H1 (cell line): ENCODE data around the gene NMNAT3. TPM values are rescaled to one million over a fixed set of nuclear protein-coding genes. Genes with fewer than 3 reads are reported as not detected.
A peak's percentile ranks its signal among the peaks of the same experiment; 100 is the strongest.

Experiments
- CTCF ChIA-PET: fragments of 300-600 bp; sonication (Branson Sonifier 250); formaldehyde crosslinking; loops from one replicate; lab custom pipeline; 2021; ENCODE audit not compliant: partially characterized antibody; lab: Charles Lee
- POLR2A ChIA-PET: fragments of 300-600 bp; sonication (Branson Sonifier 250); formaldehyde crosslinking; loops from one replicate; lab custom pipeline; 2021; ENCODE audit warnings: inconsistent platforms; ENCODE audit not compliant: partially characterized antibody; lab: Charles Lee
- DNase-seq, 2 experiments: peaks; one replicate each; pipeline versions ENCODE4 v3.0.0 to v3.0.0-alpha.2; 2010 to 2022; ENCODE audit warnings: low spot score in 2 of 2, low read depth in 1 of 2, mixed read lengths in 1 of 2
- FAIRE-seq: peaks from 2 replicates; lab custom pipeline; 2011; peaks lifted over from hg19 to GRCh38; lab: Jason Lieb, UNC
- H2AFZ ChIP-seq: 2 replicates; pipeline ENCODE4 v1.8.1; 2012; ENCODE audit warnings: low read length, inconsistent platforms
- H2AK5ac ChIP-seq: 2 replicates; pipeline ENCODE4 v1.6.1; 2013; ENCODE audit warnings: low read depth, low read length
- H2BK120ac ChIP-seq: replicated peaks from 2 replicates; pipeline ENCODE3; 2013; ENCODE audit warnings: low read depth, low read length, inconsistent platforms
- H2BK12ac ChIP-seq: 2 replicates; pipeline ENCODE4 v1.6.1; 2013; ENCODE audit warnings: low read depth, low read length
- H2BK15ac ChIP-seq: 2 replicates; pipeline ENCODE4 v1.6.1; 2013; ENCODE audit warnings: low read length
- H2BK20ac ChIP-seq: 2 replicates; pipeline ENCODE4 v1.6.1; 2013; ENCODE audit warnings: low read length
- H2BK5ac ChIP-seq: 2 replicates; pipeline ENCODE4 v1.6.1; 2013; ENCODE audit warnings: low read depth, low read length
- H3K14ac ChIP-seq: 2 replicates; pipeline ENCODE4 v1.6.1; 2013; ENCODE audit warnings: inconsistent platforms; ENCODE audit not compliant: insufficient read length
- H3K18ac ChIP-seq: 2 replicates; pipeline ENCODE4 v1.6.1; 2013; ENCODE audit warnings: low read length; ENCODE audit errors: extremely low read depth
- H3K23ac ChIP-seq: 2 replicates; pipeline ENCODE4 v1.6.1; 2013; ENCODE audit warnings: inconsistent platforms; ENCODE audit not compliant: insufficient read length
- H3K23me2 ChIP-seq: 2 replicates; pipeline ENCODE4 v1.6.1; 2013; ENCODE audit warnings: low read depth, low read length
- H3K27ac ChIP-seq: 2 replicates; pipeline ENCODE4 v1.6.1; 2011; ENCODE audit warnings: low read depth, low read length, inconsistent platforms
- H3K27me3 ChIP-seq, 4 experiments: replicated peaks in 1 of 4; 1 replicate in 1 of 4; 2 replicates in 3 of 4; pipeline versions ENCODE4 v1.6.1 to v1.8.1; 2011 to 2013; ENCODE audit warnings: low read length in 3 of 4, mild to moderate bottlenecking in 3 of 4, inconsistent platforms in 2 of 4, mixed read lengths in 2 of 4, moderate library complexity in 1 of 4; ENCODE audit not compliant: control insufficient read depth in 3 of 4, insufficient read depth in 3 of 4; ENCODE audit errors: extremely low read depth in 1 of 4
- H3K36me3 ChIP-seq, 4 experiments: 2 replicates each; pipeline versions ENCODE4 v1.6.1 to v1.8.1; 2011 to 2013; ENCODE audit warnings: mild to moderate bottlenecking in 4 of 4, low read length in 3 of 4, moderate library complexity in 2 of 4, control low read depth in 1 of 4, inconsistent platforms in 1 of 4; ENCODE audit not compliant: insufficient read depth in 4 of 4, control insufficient read depth in 2 of 4
- H3K4ac ChIP-seq: replicated peaks from 2 replicates; pipeline ENCODE3; 2013; ENCODE audit warnings: low read length, low read depth, mixed read lengths, inconsistent platforms; ENCODE audit not compliant: insufficient read length
- H3K4me1 ChIP-seq, 4 experiments: replicated peaks in 1 of 4; 1 replicate in 1 of 4; 2 replicates in 3 of 4; pipeline versions ENCODE4 v1.6.1 to v1.8.1; 2011 to 2013; ENCODE audit warnings: low read length in 3 of 4, inconsistent platforms in 2 of 4, mixed read lengths in 1 of 4; ENCODE audit not compliant: insufficient read depth in 4 of 4, control insufficient read depth in 3 of 4
- H3K4me2 ChIP-seq, 2 experiments: 2 replicates each; pipeline versions ENCODE4 v1.6.1 to v1.8.1; 2011 to 2013; ENCODE audit warnings: low read depth in 2 of 2, low read length in 2 of 2, control low read depth in 1 of 2, inconsistent platforms in 1 of 2, mild to moderate bottlenecking in 1 of 2; ENCODE audit not compliant: insufficient read depth in 1 of 2
- H3K4me3 ChIP-seq, 4 experiments: fragments of 200-600, 300-600 bp in 1 of 4; sonication (generic), shearing (Covaris generic), sonication (Bioruptor Twin) in 1 of 4; 2 replicates each; pipeline versions ENCODE4 v1.5.1 to v1.8.1; 2011 to 2016; ENCODE audit warnings: low read length in 4 of 4, low read depth in 3 of 4, control low read depth in 2 of 4, inconsistent platforms in 2 of 4, mild to moderate bottlenecking in 2 of 4, mixed read lengths in 1 of 4, moderate library complexity in 1 of 4; ENCODE audit not compliant: insufficient read depth in 2 of 4; ENCODE audit errors: extremely low read depth in 1 of 4
- H3K56ac ChIP-seq: replicated peaks from 2 replicates; pipeline ENCODE3; 2013; ENCODE audit warnings: low read depth, mild to moderate bottlenecking, mixed read lengths, low read length, inconsistent platforms; ENCODE audit not compliant: insufficient read length
- H3K79me1 ChIP-seq: 2 replicates; pipeline ENCODE4 v1.6.1; 2013; ENCODE audit warnings: low read depth, low read length, control low read depth
- H3K79me2 ChIP-seq, 2 experiments: 2 replicates each; pipeline versions ENCODE4 v1.6.1 to v1.8.1; 2012 to 2013; ENCODE audit warnings: low read length in 2 of 2, mild to moderate bottlenecking in 2 of 2, inconsistent platforms in 1 of 2; ENCODE audit not compliant: insufficient read depth in 2 of 2, control insufficient read depth in 1 of 2
- H3K9ac ChIP-seq, 4 experiments: replicated peaks in 1 of 4; 1 replicate in 1 of 4; 2 replicates in 3 of 4; pipeline versions ENCODE4 v1.6.1 to v1.8.1; 2011 to 2013; ENCODE audit warnings: low read depth in 3 of 4, low read length in 3 of 4, control low read depth in 2 of 4, mild to moderate bottlenecking in 2 of 4, moderate library complexity in 2 of 4, inconsistent platforms in 1 of 4; ENCODE audit errors: extremely low read depth in 1 of 4
- H3K9me3 ChIP-seq, 2 experiments: 2 replicates each; pipeline versions ENCODE4 v1.6.1 to v1.8.1; 2012 to 2013; ENCODE audit warnings: mild to moderate bottlenecking in 2 of 2, moderate library complexity in 2 of 2, control low read depth in 1 of 2, inconsistent platforms in 1 of 2, low read depth in 1 of 2, low read length in 1 of 2, mixed read lengths in 1 of 2; ENCODE audit not compliant: insufficient read depth in 2 of 2
- H4K20me1 ChIP-seq, 2 experiments: replicated peaks in 1 of 2; 2 replicates each; pipeline versions ENCODE3 to v1.8.1; 2011 to 2013; ENCODE audit warnings: inconsistent platforms in 2 of 2, low read length in 2 of 2, mild to moderate bottlenecking in 1 of 2; ENCODE audit not compliant: insufficient read depth in 2 of 2, control insufficient read depth in 1 of 2
- H4K5ac ChIP-seq: 2 replicates; pipeline ENCODE4 v1.6.1; 2013; ENCODE audit warnings: low read length, low read depth, mixed read lengths, inconsistent platforms; ENCODE audit not compliant: insufficient read length
- H4K8ac ChIP-seq: 2 replicates; pipeline ENCODE4 v1.8.0; 2013; ENCODE audit warnings: mild to moderate bottlenecking, moderate library complexity, low read length, inconsistent platforms; ENCODE audit not compliant: insufficient read depth; ENCODE audit errors: extremely low read depth
- H4K91ac ChIP-seq: replicated peaks from 2 replicates; pipeline ENCODE3; 2013; ENCODE audit warnings: low read length, mixed read lengths, inconsistent platforms; ENCODE audit not compliant: insufficient read length
- SIX5 ChIP-seq: IDR thresholded peaks from 2 replicates; pipeline ENCODE4 v1.6.1; 2011; ENCODE audit warnings: mild to moderate bottlenecking, low read depth, low read length
- WGBS, 2 experiments: shearing (Covaris generic) in 1 of 2; methylation state at CpG; one replicate each; pipeline versions ENCODE4 v1.1.6 to v1.1.7; 2013 to 2015; ENCODE audit warnings: low lambda C conversion rate in 2 of 2, mixed read lengths in 2 of 2, inconsistent platforms in 1 of 2, low coverage in 1 of 2, missing lambda C conversion rate in 1 of 2; ENCODE audit not compliant: insufficient replicate concordance in 2 of 2, insufficient coverage in 1 of 2, insufficient read length in 1 of 2; ENCODE audit errors: extremely low coverage in 1 of 2, missing lambda C conversion rate in 1 of 2; 5-methylcytosine and 5-hydroxymethylcytosine counted together
- polyA plus RNA-seq, 7 experiments: library from polyadenylated mRNA; depleted of rRNA in 3 of 7; stranded (reverse) in 5 of 7; unstranded in 2 of 7; fragments of >200 nt in 5 of 7; fragments of 200-250 nt in 2 of 7; gene quantifications; 1 replicate in 5 of 7; 2 replicates in 1 of 7; 4 replicates in 1 of 7; pipeline versions ENCODE4 v1.2.1 to v1.2.3, GENCODE V29; 2011 to 2013; ENCODE audit warnings: missing spikeins in 2 of 7, mixed read lengths in 2 of 7
- total RNA-seq: library from RNA; stranded (reverse); fragmentation: NEBNext Ultra II Directional; extraction: Animal tissue kit (Norgen Biotek cat#: 25700); gene quantifications from 2 replicates; pipeline ENCODE4 v1.2.1, GENCODE V29; 2021

NMNAT3 gene
- total and polyA plus RNA-seq, 2 of the 8 experiments (the other 6 are each of a cell fraction or from before 2014, with no cell fraction given): 4.2 to 4.3 TPM

DNA sequence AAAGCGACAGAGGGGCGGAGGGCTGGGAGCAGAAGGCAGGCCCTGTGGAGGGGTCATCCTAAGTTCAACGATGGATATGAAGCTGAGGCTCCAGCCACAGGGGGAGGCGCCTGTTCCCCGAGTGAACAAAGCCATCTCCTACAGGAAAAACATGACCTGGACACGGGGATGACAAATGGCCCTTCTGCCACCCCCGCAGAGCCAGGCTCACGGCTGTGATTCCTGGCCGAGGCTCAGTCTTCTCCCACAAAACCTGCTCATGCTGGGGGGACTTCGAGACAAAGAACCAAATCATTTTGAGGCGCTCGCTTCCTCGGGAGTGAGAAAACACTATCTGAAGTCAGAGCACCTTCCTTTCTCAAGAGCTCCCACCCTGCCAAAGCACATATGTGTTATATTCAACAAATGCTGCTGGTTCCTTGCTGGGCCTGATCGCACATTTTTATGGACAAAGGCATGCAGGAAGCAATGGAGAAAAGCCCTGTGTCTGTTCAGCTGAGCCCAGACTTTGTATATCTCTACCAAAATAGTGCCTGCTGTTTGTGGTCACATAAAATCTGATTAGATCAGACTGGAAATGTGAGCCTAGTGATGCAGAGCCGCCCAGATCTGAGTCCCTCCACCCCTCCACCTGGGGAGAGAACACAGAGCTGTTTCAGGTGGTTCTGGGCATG lies 143.9 kb downstream of the NMNAT3 start:
- Histone ChIP-seq H2BK20ac (no peak overlapping the region; the same call in 1 of the 2 replicates), H4K20me1 (no peaks in the 10 kb centered on the region), H3K9ac (no peak overlapping the region; a peak in 1 of 7 replicates), H3K27ac (no peak overlapping the region), H3K56ac (no peak overlapping the region), H2AFZ (no peak overlapping the region), H4K5ac (no peak overlapping the region), H2BK12ac (no peak overlapping the region), H3K14ac (no peak overlapping the region), H2BK120ac (no peak overlapping the region), H3K4me2 (no peak overlapping the region), H3K9me3 (no peaks in the 10 kb centered on the region; a peak in 1 of 4 replicates), H4K8ac (no peak overlapping the region; the same call in 1 of the 2 replicates), H3K23me2 (no peaks in the 10 kb centered on the region; the same call in 1 of the 2 replicates), H3K4me1 (peaks cover 2 to 22% (median 21%) of the 10 kb centered on the region in 4 experiments), H3K4me3 (no peak overlapping the region), H3K36me3 (no peaks in the 10 kb centered on the region), H3K79me2 (no peaks in the 10 kb centered on the region), H2BK15ac (no peak overlapping the region), H3K18ac (0 out of 2 replicates have a peak overlapping the region, but pooled peaks have one; percentile 5), H3K23ac (no peak overlapping the region), H3K27me3 (peaks cover 0 to 15% (median 11%) of the 10 kb centered on the region in 4 experiments; a peak in 4 of 7 replicates), H2AK5ac (no peak overlapping the region), H4K91ac (no peak overlapping the region), H2BK5ac (no peak overlapping the region), H3K79me1 (no peaks in the 10 kb centered on the region), H3K4ac (no peak overlapping the region)
- DNase-seq: no peak
- ChIA-PET POLR2A (interaction anchor here (1.1 to 3.2 kb wide), 3 partner anchors 10 to 145 kb away, joined by 4 to 8 read pairs (median 5); partner anchors contain the start of gene COPB2), CTCF (interaction anchor here (0.8 to 3.2 kb wide), 6 partner anchors 8 to 106 kb away, joined by 3 to 14 read pairs (median 7); no protein-coding TSS in a partner anchor)
- 83% methylated on average over 15 of the region's 15 CpGs; no CpG with 5 or more reads in 1 of the 2 experiments for WGBS, 2 experiments
- no peak for FAIRE-seq
- TF ChIP-seq SIX5: no peak
